Neuronal stem cell (in vitro differentiated cells): ENCODE results near the gene SGPP2.
A peak's percentile ranks its signal among the peaks of the same experiment; 100 is the strongest.

Source experiments
- DNase-seq: peaks from one replicate; pipeline ENCODE4 v3.0.0-alpha.2; 2013; ENCODE audit warnings: low spot score
- H2AFZ ChIP-seq: one replicate; pipeline ENCODE4 v1.6.1; 2013; ENCODE audit warnings: mild to moderate bottlenecking, low read length, inconsistent platforms
- H2AK5ac ChIP-seq: 2 replicates; pipeline ENCODE4 v1.6.1; 2013; ENCODE audit warnings: low read depth, mild to moderate bottlenecking, inconsistent platforms, low read length, moderate library complexity, mixed read lengths
- H2BK120ac ChIP-seq: 2 replicates; pipeline ENCODE4 v1.6.1; 2013; ENCODE audit warnings: low read depth, mild to moderate bottlenecking, inconsistent platforms, low read length, moderate library complexity, mixed read lengths
- H2BK12ac ChIP-seq: one replicate; pipeline ENCODE4 v1.6.1; 2013; ENCODE audit warnings: low read length, inconsistent platforms
- H2BK15ac ChIP-seq: 2 replicates; pipeline ENCODE4 v1.6.1; 2013; ENCODE audit warnings: mild to moderate bottlenecking, low read length, inconsistent platforms, mixed read lengths
- H2BK5ac ChIP-seq: one replicate; pipeline ENCODE4 v1.6.1; 2013; ENCODE audit warnings: inconsistent platforms, mild to moderate bottlenecking, low read length, moderate library complexity
- H3K14ac ChIP-seq: one replicate; pipeline ENCODE4 v1.6.1; 2013; ENCODE audit warnings: low read length, inconsistent platforms
- H3K18ac ChIP-seq: 2 replicates; pipeline ENCODE4 v1.6.1; 2013; ENCODE audit warnings: low read length, inconsistent platforms
- H3K23ac ChIP-seq: 2 replicates; pipeline ENCODE4 v1.6.1; 2013; ENCODE audit warnings: low read depth, mild to moderate bottlenecking, mixed read lengths, low read length, inconsistent platforms; ENCODE audit not compliant: poor library complexity
- H3K27ac ChIP-seq: replicated peaks from 3 replicates; pipeline ENCODE4 v1.5.1; 2013; ENCODE audit warnings: low read length, inconsistent platforms
- H3K27me3 ChIP-seq, 3 experiments: 2 replicates each; pipeline ENCODE4 v1.6.1; 2013; ENCODE audit warnings: low read length in 3 of 3, mild to moderate bottlenecking in 2 of 3, inconsistent platforms in 1 of 3, low read depth in 1 of 3, mixed read lengths in 1 of 3, moderate library complexity in 1 of 3; ENCODE audit not compliant: control insufficient read depth in 3 of 3, insufficient read depth in 3 of 3
- H3K36me3 ChIP-seq, 2 donors: replicated peaks in 1 of 2; 2 replicates each; pipeline ENCODE4 v1.6.1; 2013; ENCODE audit warnings: low read length in 2 of 2; ENCODE audit not compliant: control insufficient read depth in 2 of 2, insufficient read depth in 2 of 2
- H3K4ac ChIP-seq: 2 replicates; pipeline ENCODE4 v1.6.1; 2013; ENCODE audit warnings: inconsistent platforms, mild to moderate bottlenecking, low read length, moderate library complexity
- H3K4me1 ChIP-seq, 2 donors: 1 replicate in 1 of 2; 2 replicates in 1 of 2; pipeline ENCODE4 v1.6.1; 2013; ENCODE audit warnings: low read length in 2 of 2, low read depth in 1 of 2; ENCODE audit not compliant: control insufficient read depth in 2 of 2, insufficient read depth in 1 of 2
- H3K4me2 ChIP-seq: one replicate; pipeline ENCODE4 v1.6.1; 2013; ENCODE audit warnings: mild to moderate bottlenecking, low read length, inconsistent platforms; ENCODE audit not compliant: insufficient read depth, poor library complexity, severe bottlenecking
- H3K4me3 ChIP-seq, 2 donors: 2 replicates each; pipeline ENCODE4 v1.5.1; 2013; ENCODE audit warnings: low read length in 2 of 2, mild to moderate bottlenecking in 2 of 2, inconsistent platforms in 1 of 2, moderate library complexity in 1 of 2
- H3K79me1 ChIP-seq: one replicate; pipeline ENCODE4 v1.6.1; 2013; ENCODE audit warnings: low read depth, mild to moderate bottlenecking, inconsistent platforms, low read length, moderate library complexity
- H3K9ac ChIP-seq: one replicate; pipeline ENCODE4 v1.6.1; 2013; ENCODE audit warnings: mild to moderate bottlenecking, low read depth, low read length, inconsistent platforms; ENCODE audit not compliant: poor library complexity
- H3K9me3 ChIP-seq, 2 donors: replicated peaks in 1 of 2; 2 replicates each; pipeline versions ENCODE3 to v1.6.1; 2013; ENCODE audit warnings: low read length in 2 of 2, mild to moderate bottlenecking in 2 of 2, inconsistent platforms in 1 of 2, low read depth in 1 of 2, mixed read lengths in 1 of 2, moderate library complexity in 1 of 2; ENCODE audit not compliant: control insufficient read depth in 2 of 2, insufficient read depth in 1 of 2
- H4K8ac ChIP-seq: one replicate; pipeline ENCODE4 v1.6.1; 2013; ENCODE audit warnings: low read depth, mild to moderate bottlenecking, inconsistent platforms, low read length, moderate library complexity
- H4K91ac ChIP-seq: one replicate; pipeline ENCODE4 v1.6.1; 2013; ENCODE audit warnings: low read length, low read depth, mild to moderate bottlenecking, inconsistent platforms; ENCODE audit not compliant: poor library complexity
- WGBS, 2 donors: extraction: QIAGEN DNeasy Blood & Tissue Kit; methylation state at CpG; one replicate each; pipeline ENCODE4 v1.1.7; 2013; ENCODE audit warnings: missing lambda C conversion rate in 2 of 2, mixed read lengths in 1 of 2; ENCODE audit not compliant: insufficient read length in 2 of 2, insufficient replicate concordance in 1 of 2; ENCODE audit errors: extremely low coverage in 2 of 2; 5-methylcytosine and 5-hydroxymethylcytosine counted together

Gene SGPP2

DNA sequence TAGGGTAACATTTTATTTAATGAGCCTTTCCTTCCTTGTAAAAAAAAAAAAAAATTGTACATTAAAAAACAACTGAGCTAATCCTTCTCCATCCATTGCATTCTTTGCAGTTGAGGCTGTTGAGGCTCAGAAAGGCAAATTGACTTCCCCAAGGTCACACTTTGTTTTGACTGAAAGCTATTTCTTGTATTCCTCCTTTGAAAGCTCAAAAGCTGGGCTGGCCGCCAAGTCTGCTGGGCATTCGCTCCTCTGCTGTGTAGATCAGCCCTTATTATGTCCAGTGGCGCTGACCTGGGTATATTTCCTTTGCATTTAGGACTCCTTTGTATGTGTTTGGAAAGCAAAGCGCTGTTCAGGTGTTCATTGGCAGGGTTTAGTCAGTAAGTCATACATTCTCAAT, 44.0 kb downstream of the SGPP2 start:
- H3K9me3 ChIP-seq, result no peaks in the 10 kb centered on the region
- no peak overlapping the region for H2BK15ac ChIP-seq
- H3K4ac ChIP-seq, result no peak overlapping the region
- no peak overlapping the region for H3K4me2 ChIP-seq
- H3K4me1 ChIP-seq, result no peaks in the 10 kb centered on the region
- H3K18ac ChIP-seq, result no peak overlapping the region
- H3K36me3 ChIP-seq, result no peaks in the 10 kb centered on the region
- no CpG with 5 or more reads among the region's 4 CpGs for WGBS, 2 donors
- no peak overlapping the region for H2AK5ac ChIP-seq
- no peaks in the 10 kb centered on the region for H3K79me1 ChIP-seq
- no peak overlapping the region for H3K23ac ChIP-seq
- H4K91ac ChIP-seq, result no peak overlapping the region
- H2BK12ac ChIP-seq, result no peak overlapping the region
- DNase-seq, result no peak
- peaks cover 0 to 6% (median 0%) of the 10 kb centered on the region in 3 experiments for H3K27me3 ChIP-seq
- no peak overlapping the region for H3K9ac ChIP-seq
- no peak overlapping the region for H4K8ac ChIP-seq
- no peak overlapping the region for H2AFZ ChIP-seq
- no peak overlapping the region for H3K14ac ChIP-seq
- no peak overlapping the region for H2BK120ac ChIP-seq
- no peak overlapping the region for H3K27ac ChIP-seq
- H3K4me3 ChIP-seq, result no peak overlapping the region
- H2BK5ac ChIP-seq, result no peak overlapping the region

DNA sequence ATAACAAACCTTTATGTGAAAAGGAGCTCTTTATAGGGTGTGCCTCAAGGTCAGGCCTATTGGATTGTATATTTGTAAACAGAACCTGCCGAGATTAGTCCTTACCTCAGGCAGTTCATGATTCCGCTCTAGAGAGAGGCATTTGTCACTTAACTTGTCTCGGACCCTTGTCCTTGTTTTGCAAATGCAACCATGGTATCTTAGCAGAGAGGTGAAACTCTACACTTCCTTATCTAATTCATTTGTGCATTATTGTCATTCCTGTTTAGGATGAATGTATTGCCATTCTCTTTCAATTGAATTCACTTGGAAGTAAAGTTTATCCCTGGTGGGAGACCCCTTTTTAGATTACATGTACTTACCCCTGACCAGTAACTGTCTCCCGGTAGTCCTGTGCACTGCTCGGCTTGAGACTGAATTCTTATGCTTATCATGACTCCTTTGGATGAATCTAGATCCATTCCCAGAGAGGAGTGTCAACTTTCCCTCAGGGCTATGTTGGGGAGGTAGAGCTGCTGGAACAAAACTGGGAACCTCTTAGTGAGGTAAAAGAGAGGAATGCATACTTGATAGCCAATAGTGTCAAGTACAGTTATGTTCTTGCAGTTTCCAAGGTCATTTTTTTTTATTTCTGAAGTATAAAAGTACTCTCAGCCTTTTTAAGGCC, 46.6 kb downstream of the SGPP2 start:
- Histone ChIP-seq H3K9ac (no peak overlapping the region), H3K23ac (no peak overlapping the region), H2BK15ac (no peak overlapping the region), H3K4me3 (no peak overlapping the region), H4K8ac (no peak overlapping the region), H4K91ac (no peak overlapping the region), H3K4ac (no peak overlapping the region), H2BK120ac (no peak overlapping the region), H3K27me3 (peaks cover 0 to 4% (median 0%) of the 10 kb centered on the region in 3 experiments), H3K79me1 (no peaks in the 10 kb centered on the region), H3K14ac (no peak overlapping the region), H2AFZ (no peak overlapping the region), H2BK12ac (no peak overlapping the region), H3K4me2 (no peak overlapping the region), H3K18ac (no peak overlapping the region), H3K27ac (no peak overlapping the region), H3K4me1 (no peaks in the 10 kb centered on the region), H2BK5ac (no peak overlapping the region), H3K9me3 (no peaks in the 10 kb centered on the region), H2AK5ac (no peak overlapping the region), H3K36me3 (no peaks in the 10 kb centered on the region)
- no peak for DNase-seq
- no CpG with 5 or more reads among the region's 5 CpGs for WGBS, 2 donors

DNA sequence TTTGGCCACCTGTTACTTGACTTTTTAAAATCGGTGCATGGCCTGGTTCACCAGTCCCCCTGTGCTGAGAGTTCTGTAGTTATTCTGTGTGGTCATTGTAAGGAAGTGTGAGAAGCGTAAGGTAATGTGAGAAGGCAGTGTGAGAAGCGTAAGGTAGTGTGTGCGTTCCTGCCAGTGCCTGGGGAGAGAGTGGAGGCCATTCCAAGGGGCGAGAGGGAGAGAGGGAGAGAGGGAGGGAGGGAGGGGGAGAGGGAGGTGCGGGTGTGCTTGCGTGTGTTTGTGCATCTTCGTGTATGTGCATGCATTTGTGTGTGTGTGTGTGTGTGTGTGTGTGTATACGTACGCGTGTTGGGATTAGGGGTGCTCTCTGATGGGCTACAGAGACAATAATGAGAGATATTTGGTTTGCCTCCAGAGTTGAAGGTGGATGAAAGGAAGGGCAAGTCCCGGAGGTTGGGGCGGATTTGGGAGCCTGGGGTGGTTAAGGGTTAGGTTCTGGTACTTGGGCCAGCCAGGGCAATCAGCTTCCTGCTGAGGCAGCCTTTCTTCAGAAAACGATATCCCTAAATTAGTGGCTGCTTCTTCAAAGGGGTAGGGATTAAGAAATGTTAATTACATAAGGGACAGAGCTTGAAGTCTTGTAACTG, 53.7 kb downstream of the SGPP2 start:
- Histone ChIP-seq H3K18ac (no peak overlapping the region), H3K23ac (no peak overlapping the region), H3K14ac (no peak overlapping the region), H2AFZ (no peak overlapping the region), H3K4me3 (no peak overlapping the region), H3K27me3 (no peaks in the 10 kb centered on the region), H3K9me3 (no peaks in the 10 kb centered on the region), H3K36me3 (no peaks in the 10 kb centered on the region), H3K27ac (no peak overlapping the region), H3K4ac (no peak overlapping the region), H2BK120ac (no peak overlapping the region), H4K8ac (no peak overlapping the region), H3K4me2 (peak overlapping the region; percentile 27), H2AK5ac (no peak overlapping the region), H3K4me1 (peaks cover 0 to 9% of the 10 kb centered on the region in 2 donors), H2BK12ac (no peak overlapping the region), H3K9ac (no peak overlapping the region), H3K79me1 (no peaks in the 10 kb centered on the region), H4K91ac (no peak overlapping the region), H2BK5ac (no peak overlapping the region), H2BK15ac (no peak overlapping the region)
- no CpG with 5 or more reads among the region's 14 CpGs for whole genome bisulfite sequencing, 2 donors
- DNase-seq, result no peak

DNA sequence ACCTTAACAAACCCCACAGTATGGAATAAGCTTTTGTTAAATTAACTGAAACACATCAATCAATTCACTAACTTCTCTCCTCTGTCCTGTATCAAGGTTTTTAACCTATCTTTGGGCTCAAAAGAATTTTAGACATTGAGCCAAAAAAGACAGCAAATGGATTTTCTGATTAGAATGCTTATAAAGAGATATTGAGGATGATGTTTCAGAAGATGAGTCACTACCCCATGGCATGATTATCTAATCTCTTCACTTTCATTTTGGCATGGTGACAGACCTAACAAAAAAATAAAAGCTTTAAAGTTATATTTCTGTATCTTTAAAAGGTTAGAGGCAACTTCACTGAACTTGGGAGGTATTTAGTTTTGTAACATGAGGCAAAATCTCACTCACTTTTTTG, 55.5 kb downstream of the SGPP2 start:
- Histone ChIP-seq H3K18ac (no peak overlapping the region), H2BK120ac (no peak overlapping the region), H4K91ac (no peak overlapping the region), H3K36me3 (no peaks in the 10 kb centered on the region), H3K9me3 (no peaks in the 10 kb centered on the region), H3K79me1 (no peaks in the 10 kb centered on the region), H2BK12ac (no peak overlapping the region), H3K4me2 (no peak overlapping the region), H2AFZ (no peak overlapping the region), H3K23ac (no peak overlapping the region), H3K14ac (no peak overlapping the region), H3K27ac (no peak overlapping the region), H3K27me3 (peaks cover 0 to 5% (median 0%) of the 10 kb centered on the region in 3 experiments), H2BK5ac (no peak overlapping the region), H3K4me3 (no peak overlapping the region), H4K8ac (no peak overlapping the region), H2BK15ac (no peak overlapping the region), H3K4me1 (peaks cover 0 to 12% of the 10 kb centered on the region in 2 donors), H3K4ac (no peak overlapping the region), H3K9ac (no peak overlapping the region), H2AK5ac (no peak overlapping the region)
- DNase-seq, result no peak
